ENCODE data around the gene KBTBD6.
A peak's percentile ranks its signal among the peaks of the same experiment; 100 is the strongest.
"Not testable (repeated sequence)": the region's sequence is repeated elsewhere in the genome, so short reads cannot be mapped to it uniquely, and the experiment has no call there.

KBTBD6 gene, protein sequence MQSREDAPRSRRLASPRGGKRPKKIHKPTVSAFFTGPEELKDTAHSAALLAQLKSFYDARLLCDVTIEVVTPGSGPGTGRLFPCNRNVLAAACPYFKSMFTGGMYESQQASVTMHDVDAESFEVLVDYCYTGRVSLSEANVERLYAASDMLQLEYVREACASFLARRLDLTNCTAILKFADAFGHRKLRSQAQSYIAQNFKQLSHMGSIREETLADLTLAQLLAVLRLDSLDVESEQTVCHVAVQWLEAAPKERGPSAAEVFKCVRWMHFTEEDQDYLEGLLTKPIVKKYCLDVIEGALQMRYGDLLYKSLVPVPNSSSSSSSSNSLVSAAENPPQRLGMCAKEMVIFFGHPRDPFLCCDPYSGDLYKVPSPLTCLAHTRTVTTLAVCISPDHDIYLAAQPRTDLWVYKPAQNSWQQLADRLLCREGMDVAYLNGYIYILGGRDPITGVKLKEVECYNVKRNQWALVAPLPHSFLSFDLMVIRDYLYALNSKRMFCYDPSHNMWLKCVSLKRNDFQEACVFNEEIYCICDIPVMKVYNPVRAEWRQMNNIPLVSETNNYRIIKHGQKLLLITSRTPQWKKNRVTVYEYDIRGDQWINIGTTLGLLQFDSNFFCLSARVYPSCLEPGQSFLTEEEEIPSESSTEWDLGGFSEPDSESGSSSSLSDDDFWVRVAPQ

GRCh38 chr13:41132512-41133152 lies at the start of gene KBTBD6:
Gene KBTBD6 (minus strand): TSS chr13:41132802. CDS start chr13:41132511, 291 bp downstream.
- peak; percentile 96 for DNase-seq

DNA sequence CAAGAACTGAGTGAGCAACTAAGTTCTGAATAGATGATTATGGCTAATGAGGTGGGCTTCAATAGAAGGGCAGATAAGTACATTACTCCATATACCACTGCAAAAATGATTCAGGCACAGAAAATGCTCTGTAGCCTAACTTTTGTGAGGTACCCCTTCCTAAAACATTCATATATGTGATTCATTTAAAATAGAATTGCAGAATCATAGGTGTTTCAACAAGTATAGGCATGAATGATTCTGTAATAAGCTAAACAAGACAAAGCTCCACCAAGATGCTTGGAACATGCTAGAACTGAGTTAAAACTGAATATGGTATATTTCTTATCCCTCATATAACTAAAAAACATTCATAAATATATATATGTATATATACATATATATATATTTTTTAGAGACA lies 49.6 kb upstream of the KBTBD6 start:
- no peak for DNase-seq

DNA sequence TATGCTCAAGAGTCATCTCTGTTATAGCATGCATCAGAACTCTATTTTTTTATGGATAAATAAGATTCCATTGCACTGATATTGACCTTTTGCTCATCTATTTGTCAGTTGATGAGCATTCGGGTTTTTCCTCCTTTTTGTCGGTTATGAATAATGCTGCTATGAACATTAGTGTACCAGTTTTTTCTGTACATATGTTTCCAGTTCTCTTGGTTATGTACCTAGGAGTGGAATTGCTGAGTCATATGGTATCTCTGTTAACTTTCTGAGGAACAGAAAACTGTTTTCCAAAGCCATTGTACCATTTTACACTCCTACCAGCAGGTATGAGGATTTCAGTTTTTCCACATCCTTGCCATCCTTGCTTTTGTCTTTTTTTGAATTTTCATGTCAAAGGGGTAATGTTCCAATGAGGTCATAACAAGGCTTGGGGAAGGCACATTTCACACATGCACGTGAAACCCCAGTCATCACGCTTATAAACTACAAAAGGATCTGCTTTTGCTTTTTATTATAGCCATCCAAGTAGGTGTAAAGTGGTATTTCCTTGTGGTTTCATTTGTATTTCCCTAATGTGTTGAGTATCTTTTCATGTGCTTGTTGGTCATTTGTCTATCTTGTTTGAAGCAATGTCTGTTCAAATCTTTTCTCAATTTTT lies 47.1 kb upstream of the KBTBD6 start:
- DNase-seq, result no peak

- DNase-seq, result no peak
Measured at GRCh38 chr13:41178040-41178439, 45.4 kb upstream of the KBTBD6 start.

GRCh38 chr13:41177616-41178015 lies 45.0 kb upstream of the KBTBD6 start:
- DNase-seq, result no peak

- not testable (repeated sequence) for DNase-seq
Measured at GRCh38 chr13:41175576-41175975, 43.0 kb upstream of the KBTBD6 start.

GRCh38 chr13:41162151-41162550 lies 29.5 kb upstream of the KBTBD6 start:
- no peak for DNase-seq

DNA sequence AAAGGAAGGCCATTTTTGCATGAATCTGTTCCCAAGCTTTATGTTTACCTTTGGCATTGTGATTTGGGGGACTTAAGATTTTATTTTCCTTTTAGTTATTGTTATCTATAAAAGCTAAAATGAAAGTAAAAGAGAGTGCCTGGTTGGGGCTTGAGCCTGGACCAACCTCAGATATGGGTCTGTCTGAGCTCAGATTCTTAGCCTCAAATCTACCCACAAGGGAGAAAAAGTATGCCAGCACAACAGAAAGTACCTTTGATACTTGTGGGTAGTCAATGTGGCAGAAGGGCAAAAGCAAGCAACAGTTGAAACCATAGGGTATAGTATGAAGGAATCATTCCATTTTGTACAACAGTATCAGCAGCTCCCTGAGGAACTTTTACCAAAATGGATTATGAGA lies 26.6 kb upstream of the KBTBD6 start:
- DNase-seq, result no peak

DNA sequence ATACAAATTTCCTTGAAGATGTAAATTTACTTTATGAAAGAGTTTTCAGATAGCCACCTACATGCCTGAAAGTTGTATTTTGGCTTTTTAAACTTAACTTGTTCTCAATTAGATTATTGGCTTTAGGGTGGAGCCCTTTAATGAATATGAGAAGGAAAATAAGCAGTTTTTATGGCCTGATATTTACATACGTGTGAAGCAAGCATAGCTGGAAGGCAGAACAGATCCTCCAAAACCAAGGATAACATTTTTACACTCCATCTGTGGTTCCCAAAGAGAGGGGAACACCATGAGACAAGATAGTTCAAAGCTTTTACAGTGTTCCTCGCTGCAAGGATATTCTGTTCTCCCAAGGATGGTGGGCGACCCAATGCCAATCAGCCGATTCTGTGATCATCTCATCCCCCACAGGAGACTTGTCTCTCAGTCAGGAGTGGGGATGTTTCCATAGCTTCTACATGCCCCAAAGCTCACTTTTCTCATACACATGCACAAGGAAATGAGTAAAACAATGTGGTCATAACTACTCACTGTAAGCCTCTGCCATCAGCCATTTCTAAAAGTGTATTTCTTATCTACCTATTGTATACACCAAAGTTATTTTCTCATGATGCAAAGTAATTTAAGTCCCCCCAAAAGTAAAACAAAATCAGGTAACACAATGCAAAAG lies 24.6 kb upstream of the KBTBD6 start:
- DNase-seq, result no peak

- no peak for DNase-seq
Measured at GRCh38 chr13:41156620-41157019, 24.0 kb upstream of the KBTBD6 start.

GRCh38 chr13:41154042-41154441 lies 21.4 kb upstream of the KBTBD6 start:
- DNase-seq, result no peak

DNA sequence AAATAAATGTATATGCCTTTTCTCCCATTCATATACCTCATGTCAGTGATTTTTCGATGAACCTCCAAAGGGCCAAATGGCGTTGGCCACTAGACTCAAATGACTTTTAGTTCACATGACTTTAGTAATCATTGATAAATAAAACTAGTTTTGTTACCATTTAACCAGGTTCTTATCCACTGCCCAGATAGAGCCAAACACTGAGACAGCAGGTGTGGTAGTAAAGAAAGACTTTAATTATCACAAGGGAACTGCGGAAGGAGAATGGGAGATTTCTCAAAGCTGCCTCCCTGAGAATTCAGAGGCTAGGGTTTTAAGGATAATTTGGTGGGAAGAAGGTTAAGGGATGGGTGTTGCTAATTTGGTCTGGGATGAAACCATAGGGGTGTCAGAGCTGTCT lies 19.4 kb upstream of the KBTBD6 start:
- DNase-seq, result no peak

- no peak for DNase-seq
Measured at GRCh38 chr13:41150058-41150457, 17.5 kb upstream of the KBTBD6 start.

DNA sequence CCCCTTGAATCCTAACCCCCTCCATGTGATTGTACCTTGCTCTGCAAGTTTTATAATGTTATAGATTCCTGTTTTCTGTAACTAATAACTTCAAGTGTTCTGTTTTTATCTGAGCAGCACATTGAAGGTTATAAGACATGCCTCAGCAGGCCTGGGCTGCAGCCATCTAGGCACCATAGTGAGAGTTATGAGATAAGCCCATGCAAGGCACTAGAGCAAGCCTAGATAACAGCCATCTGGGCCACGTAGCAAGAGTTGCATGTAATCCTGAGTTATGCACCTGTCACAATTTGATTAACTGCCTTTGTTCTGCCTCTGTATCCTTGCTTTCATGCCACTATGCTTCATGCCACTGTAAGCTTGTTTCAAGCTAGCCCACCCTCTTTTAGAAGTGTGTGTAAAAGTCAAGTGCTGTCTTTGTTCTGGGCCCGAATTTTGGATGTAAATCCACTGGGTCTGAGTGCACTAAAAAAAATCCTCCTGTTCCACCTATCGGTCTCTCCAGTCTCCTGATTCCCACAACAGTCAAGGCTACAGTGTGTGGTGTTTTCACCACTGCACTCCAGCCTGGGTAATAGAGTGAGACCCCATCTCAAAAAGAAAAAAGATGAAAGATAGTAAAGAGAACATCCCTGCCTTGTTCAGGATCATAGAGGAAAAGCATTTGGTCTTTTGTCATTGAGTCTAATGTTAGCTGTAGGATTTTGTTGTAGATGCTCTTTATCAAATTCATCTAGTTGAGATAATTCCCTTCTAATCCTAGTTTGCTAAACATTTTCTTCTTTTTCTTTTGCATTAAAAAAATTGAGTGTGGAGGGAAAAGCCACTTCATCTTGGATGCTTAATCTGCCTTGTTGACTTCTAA lies 16.0 kb upstream of the KBTBD6 start:
- DNase-seq, result no peak

DNA sequence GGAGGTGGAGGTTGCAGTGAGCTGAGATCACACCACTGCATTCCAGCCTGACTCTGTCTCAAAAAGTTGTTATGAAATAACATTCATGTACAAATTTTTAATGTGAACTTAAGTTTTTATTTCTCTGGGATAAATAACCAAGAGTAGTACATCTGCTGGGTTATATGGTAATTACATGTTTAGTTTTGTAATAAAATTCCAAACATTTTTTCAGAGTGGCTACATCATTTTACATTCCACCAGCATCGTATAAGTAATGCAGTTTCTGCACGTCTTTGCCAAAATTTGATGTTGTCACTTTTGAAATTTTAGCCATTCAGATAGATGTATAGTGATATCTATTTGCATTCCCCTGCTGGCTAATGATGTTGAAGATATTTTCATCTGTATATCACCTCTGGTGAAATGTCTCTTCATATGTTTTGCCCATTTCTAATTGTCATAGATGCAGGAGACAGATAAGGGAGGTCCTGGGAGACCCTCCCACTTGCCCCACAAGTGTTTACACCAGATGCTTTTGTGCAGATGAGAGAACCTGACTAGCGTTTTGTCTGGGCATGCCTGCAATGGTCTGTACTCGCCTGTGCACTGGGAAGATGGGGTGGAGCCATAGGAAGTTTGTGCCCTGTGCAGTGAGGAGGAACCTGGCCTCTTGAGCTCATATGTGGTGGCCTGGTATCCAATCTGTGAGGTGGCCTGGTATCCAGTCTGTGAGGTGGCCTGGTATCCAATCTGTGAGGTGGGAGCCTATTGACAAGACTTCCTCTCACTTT lies 12.7 kb upstream of the KBTBD6 start:
- no peak for DNase-seq

GRCh38 chr13:41144576-41144975 lies 12.0 kb upstream of the KBTBD6 start:
- no peak for DNase-seq

DNA sequence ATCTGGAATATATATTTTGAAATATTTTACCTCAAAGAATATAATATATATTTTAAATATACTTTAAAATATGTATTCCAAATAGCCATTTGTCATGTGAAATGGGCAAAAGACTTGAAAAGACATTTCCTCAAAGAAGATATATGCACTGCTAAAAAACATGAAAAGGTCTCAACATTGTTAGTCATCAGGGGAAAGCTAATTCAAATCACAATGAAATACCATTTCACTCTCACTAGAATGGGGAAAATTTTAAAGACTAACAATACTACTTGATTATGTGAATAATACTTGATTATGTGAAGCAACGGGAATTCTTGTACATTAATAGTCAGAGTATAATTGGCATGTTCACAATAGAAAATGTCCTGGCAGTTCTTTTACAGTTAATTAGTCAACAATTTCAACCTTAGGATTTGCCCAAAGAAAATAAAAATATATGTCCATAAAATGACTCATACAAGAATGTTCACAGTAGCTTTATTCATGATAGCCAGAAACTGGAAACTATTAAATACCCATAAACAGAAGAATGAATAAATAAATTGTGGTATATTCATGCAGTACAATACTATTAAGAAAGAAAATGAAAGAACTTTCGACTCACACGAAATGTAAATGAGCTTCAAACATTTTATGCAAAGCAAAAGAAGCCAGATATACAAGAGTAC lies 6.8 kb upstream of the KBTBD6 start:
- no peak for DNase-seq

DNA sequence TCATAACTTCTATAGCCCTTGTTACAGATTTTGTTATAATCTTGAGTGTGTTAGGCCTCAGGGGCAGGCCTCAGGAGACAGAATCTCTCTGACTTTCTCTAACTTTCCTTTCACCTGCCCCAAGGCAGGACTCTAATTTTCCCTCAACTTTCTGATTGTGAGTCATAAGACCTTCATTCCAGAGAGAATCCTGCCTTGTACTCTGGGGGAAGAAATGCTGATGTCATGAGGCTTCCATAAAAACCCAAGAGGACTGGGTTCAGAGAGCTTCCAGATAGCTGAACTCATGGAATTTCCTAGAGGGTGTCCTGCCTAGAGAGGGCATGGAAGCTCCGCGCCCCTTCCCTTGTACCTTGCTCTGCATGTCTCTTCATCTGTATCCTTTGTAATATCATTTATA lies 5.3 kb upstream of the KBTBD6 start:
- DNase-seq, result no peak

DNA sequence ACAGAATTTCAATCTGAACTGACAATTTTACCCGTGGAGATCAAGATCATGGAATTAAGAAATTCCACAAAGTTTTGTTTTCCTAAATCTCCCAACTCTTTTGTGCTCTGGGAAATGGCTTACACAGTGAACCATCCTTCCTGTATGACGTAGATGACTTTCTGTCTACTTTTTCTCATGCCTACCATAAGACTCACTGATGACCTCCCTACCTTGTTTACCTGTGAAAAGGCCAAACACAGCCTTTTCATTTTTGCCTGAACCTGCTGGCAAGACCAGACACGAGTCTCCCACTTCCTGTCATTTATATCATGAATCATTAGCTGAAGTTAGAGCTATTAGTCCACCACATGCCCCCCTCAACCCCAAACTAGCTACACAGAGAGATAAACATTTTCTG lies 4.6 kb upstream of the KBTBD6 start:
- no peak for DNase-seq

DNA sequence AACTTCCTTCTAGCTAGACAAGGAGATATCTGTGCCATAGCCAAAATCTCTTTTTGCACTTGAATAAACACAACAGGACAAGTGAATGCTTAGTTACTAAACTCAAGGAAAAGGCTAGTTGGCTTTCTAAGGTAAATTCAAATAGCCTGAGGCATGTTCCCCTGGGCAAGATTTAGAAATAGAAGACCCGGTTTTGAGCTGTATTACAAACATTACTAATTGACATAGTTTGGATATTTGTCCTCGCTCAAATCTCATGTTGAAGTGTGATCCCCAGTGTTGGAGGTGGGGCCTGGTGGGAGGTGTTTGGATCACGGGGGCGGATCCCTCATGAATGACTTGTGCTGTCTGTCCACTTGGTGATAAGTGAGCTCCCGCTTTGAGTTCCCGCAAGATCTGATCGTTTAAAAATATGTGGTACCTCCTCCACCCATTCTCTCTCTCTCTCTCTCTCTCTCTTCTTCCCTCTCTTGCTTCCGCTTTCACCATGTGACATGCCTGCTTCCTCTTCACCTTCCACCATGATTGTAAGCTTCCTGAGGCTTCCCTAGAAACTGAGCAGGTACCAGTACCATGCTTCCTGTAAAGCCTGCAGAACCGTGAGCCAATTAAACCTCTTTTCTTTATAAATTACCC lies 3.9 kb upstream of the KBTBD6 start:
- no peak for DNase-seq
